ENCODE results near the gene PLK4.
A peak's percentile ranks its signal among the peaks of the same experiment; 100 is the strongest.
"Not testable (repeated sequence)": the region's sequence is repeated elsewhere in the genome, so short reads cannot be mapped to it uniquely, and the experiment has no call there.

The PLK4 gene

DNA sequence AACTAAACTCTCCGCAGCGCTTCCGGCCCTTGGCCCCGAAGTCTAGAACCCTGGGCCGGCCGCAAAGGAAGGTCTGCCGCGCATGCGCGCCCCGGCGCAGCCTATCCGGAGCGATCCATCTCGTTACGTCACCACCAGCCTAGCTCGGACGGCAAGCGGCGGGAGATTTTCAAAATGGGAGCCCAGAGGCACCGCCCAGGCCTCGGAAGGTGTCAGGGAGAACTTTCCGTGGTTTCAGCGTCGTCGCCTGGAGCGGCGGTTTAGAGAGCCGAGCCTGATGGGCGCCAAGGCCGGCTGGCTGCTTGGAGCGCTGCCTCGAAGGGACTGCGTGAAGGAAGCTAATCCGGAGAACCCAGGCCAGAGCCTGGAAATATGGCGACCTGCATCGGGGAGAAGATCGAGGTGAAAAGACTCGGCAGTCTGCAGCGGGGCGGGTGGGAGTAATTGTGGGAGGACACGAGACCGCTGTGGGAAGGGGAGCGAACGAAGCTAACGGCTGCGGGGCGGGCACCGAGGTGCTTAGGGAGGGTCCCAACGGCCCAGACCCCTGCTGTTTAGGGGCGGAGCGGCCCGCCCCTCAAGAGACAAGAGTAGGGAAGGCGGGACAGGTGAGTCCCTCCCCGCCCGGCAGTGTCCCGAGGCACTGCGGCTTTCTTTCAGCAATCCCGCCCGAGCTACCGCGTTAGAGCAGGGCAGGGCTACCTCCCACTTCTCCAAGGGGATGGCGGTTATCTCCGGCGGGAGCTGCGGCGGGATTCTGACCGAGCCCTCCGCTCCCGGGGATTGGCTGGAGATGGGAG is at the start of gene PLK4:
TSS of gene PLK4 (plus strand) at position 131 of the 800 bp plus-strand sequence. CDS start at position 373, 242 bp downstream.
- DNase-seq: peak; percentile 96

DNA sequence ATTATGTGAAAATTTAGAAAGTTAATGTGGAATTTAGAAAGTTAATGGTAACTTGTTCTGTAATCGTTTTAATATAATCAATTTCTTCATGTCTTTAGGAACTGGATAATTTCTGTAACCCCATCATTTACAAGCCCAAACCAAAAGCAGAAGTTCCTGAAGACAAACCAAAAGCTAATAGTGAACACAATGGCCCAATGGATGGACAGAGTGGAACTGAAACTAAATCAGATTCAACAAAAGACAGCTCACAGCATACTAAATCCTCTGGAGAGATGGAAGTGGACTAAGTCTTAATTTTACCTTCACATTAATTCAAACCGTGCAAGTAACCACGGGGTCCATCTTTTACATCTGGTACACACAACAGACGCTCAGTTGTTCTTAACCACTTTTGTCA is 48.1 kb upstream of the PLK4 start:
- no peak for DNase-seq

DNA sequence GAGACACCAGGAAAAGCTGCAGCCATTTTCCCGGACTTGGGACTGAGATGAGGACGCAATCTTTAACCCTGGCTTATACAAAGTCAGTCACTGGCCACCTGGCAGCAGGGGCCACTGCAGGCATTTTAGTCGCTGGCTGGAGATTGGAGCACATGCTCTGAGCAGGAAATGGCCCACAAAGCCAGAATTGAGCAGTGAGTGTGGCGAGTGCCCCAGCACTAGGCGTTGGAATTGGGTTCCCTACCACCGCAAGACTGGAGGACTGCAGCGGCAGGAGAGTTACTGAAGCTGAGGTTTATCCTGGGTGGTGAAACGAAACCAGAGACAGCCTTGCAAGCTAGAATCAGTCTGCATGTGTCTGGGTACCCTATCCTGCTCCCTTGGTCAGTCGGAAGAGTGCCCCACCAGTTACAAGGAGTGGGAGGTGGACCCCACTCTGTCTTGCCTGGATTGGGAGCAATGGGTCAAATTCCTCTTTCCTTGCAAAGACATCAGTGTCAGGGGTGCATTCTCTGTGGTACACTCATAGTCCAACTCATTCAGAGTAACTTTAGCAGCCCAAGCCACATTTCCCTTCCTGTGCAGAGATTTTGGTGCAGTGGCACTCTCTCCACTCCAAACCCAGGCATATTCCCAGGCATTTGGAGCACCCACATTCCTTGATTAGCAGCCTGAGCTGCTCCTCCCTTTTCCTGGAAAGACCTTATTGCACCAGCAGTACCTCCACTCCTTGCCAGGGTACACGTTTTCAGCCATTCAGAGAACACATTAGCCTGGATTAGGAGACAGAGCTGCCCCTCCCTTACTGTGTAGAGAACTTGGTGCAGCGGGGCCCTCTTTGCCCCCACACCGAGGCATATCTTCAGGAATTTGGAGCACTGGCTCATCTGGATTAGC is 36.7 kb upstream of the PLK4 start:
- no peak for DNase-seq

DNA sequence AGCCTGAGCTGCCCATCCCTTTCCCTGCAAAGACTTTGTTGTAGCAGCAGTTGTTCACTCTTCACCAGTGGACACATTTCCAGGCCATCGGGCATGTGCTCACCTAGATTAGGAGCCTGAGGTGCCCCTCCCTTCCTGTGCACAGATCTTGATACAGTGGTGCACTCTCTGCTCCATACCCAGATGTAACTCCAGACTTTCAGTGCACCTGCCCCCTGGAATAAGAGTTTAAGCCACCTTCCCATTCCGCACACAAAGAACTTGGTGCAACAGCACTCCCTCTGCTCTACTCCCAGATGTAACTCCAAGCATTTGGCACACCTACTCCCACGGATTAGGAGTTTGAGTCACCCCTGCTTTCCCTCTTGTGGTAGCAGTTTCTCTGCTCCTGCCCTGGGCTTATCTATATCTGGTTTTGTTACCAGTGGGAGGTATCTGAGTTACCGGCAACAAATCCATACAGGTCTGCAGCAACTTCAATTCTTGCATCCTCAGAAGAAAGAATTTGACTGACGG is 36.0 kb upstream of the PLK4 start:
- DNase-seq: no peak

DNA sequence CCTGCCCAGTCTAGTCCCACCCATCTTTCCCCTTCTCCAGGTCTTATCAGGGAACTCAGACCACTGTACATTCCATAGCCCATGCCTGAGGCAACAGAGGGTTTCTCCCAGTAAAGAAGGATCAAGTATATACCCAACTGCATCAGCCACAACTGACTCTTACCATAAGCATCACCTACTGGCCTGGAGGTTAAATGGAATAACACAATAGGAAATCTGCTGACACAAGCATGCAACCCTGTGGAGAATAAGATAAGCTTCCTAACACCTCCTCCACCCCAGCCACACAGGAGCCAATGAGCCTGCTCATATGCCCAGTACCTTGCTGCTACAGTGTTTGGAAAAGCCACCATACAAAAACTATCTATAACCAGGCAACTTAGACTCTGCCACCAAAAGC is 34.6 kb upstream of the PLK4 start:
- DNase-seq: no peak

DNA sequence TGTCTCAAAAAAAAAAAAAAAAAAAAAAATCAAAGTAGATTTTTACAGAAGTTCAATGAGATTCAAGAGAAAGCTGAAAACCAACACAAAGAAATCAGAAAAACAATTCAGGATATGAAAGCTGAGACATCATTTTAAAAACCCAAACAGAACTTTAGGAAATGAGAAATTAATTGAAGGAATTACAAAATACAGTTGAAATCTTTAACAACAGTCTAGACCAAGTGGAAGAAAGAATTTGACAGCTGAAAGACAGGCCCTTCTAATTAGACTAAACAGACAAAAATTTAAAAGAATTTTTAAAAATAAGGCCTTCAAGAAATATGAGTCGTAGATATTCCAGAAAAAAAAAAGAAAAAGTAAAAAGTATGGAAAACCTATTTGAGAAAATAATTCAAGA is 33.9 kb upstream of the PLK4 start:
- DNase-seq: no peak

DNA sequence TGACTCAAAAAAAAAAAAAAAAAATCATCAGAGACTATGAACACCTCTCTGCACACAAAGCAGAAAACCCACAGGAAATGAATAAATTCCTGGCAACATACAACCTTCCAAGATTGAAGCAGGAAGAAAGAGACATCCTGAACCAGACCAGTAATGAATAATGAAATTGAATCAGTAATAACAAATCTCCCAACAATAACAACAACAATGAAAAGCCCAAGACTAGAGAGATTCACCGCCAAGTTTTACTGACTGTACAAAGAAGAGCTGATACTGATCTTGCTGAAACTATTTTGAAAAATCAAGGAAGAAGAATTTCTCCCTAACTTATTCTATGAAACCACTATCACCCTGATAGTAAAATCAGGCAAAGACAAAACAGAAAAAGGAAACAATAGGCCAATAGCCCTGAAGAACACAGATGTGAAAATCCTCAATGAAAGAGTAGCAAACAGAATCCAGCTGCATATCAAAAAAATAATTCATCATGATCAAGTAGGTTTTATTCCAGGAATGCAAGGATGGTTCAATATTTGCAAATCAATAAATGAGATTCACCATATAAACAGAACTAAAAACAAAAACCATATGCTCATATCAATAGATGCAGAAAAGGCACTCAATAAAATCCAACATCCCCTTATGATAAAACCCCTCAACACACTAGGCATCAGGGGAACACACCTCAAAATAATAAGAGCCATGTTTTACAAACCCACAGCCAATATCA is 31.0 kb upstream of the PLK4 start:
- DNase-seq: peak; percentile 18

DNA sequence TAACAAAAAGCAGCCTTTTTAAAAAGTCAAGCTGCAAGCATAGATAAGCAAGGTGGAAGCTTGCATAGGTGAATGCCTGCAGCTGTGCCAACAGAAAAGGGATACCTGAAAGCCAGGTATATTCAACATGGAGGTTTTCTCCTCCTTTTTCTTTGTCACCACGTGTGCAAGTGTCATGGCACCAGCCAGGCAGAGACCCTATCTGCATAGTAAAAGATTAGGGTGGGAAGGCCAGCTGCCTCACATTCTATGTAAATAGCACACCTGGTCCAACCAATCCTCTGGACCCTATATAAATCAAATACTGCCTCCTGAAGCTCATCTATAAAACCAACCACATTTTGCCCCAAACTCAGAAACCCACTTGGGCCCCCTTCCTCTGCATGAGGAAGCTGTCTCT is 28.0 kb upstream of the PLK4 start:
- DNase-seq: no peak

DNA sequence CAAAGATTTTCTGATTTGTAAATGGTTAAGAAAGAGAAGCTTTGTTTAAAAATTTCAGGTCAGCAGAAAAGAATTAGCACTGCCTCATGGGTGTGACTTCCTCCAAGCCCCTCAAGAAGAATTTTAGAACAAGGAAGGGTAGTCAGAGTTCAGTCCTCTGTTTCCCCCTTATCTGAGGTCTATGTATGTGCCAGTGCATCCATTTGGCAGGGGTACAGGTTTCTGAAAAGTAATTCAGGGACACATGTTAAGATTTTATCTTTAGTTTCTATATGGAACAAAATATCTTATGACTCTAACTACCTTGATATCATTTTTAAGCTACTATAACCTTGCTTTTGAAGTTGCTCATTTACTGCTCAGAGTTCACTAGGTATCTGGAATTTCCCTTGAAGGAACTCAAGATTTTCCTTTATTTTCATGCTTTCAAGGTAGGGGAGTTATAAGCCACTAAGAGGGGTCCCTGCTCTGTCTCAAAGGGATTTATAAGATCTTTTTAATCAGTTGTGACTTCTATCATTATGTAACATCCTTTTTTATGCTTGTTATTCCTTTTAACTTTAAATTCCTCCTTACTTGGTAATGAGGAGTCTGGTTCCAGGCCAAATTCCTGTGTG is 24.4 kb upstream of the PLK4 start:
- DNase-seq: no peak

DNA sequence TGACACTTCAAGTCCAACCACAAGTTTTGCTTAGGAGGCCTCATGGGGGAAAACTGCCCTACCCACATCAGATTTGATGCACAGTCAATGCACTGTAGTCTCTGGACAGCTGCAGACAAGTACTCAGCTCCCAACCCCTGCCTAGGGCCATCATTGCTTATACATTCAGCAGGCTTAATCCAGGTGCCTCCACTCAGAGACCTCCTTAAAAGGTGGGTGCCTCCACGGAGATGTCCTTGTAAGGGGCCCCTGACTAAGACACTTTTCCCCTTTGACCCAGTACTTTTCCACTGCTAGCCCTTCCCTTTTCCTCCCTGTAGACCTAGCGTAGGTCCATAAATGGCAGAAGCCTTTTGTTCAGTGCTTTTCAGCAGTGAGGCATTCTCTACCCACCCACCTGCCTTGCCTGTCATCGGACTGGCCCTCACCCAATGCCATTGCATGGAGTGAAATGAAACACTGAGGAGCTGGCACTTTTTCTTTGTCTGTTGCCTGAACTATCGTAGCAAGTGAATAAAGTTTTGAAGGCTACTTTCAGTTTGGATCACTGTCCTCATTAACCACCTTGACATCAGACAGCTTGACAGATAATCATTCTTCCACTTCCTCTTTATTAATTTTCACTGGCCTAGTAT is 23.8 kb upstream of the PLK4 start:
- no peak for DNase-seq

DNA sequence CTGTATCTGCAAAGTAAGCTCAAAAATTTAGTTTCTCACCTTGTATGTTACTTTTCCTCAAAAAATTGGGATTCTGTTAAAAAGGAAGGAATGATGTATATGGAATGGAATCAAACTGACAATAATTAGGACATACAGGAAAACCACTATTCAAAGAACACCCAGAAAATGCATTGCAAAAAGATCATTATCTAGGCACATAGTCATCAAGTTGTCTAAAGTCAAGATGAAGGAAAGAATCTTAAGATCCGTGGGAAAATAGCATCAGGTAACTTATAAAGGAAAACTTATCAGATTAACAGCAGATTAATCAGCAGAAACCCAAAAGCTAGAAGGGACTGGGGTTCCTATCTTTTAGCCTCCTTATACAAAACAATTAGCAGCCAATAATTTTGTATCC is 23.1 kb upstream of the PLK4 start:
- DNase-seq: no peak

DNA sequence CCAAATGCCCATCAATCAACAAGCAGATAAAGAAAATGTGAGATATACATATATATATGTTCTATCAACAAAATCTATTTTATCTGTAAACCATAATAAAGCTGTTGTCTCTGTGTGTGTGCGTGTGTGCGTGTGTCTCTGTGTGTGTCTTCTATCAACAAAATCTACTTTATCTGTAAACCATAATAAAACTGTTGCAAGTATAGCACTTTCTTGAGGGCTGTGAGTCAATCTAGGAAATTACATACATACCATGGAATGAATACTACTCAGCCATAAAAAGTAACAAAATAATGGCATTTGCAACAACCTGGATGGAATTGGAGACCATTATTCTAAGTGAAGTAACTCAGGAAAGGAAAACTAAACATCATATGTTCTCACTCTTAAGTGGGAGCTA is 12.5 kb upstream of the PLK4 start:
- DNase-seq: no peak

DNA sequence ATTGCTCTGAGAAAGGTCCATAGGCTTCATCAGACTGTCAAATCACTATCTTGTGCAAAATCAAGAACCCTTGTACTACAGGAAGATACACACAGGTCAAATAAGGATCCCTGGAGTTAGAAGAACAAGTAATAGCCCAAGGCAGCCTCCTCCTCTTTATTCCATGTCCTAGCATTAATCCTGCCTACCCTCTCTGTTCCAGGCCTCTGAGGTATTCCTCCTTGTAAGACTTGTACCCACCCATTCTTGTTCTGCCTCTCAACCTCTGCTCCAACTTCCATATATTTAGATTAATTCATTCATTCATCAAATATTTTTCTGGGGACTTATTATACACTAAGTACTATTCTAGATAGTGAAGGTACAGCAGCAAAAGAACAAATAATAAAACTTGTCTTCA is 10.4 kb upstream of the PLK4 start:
- DNase-seq: no peak

DNA sequence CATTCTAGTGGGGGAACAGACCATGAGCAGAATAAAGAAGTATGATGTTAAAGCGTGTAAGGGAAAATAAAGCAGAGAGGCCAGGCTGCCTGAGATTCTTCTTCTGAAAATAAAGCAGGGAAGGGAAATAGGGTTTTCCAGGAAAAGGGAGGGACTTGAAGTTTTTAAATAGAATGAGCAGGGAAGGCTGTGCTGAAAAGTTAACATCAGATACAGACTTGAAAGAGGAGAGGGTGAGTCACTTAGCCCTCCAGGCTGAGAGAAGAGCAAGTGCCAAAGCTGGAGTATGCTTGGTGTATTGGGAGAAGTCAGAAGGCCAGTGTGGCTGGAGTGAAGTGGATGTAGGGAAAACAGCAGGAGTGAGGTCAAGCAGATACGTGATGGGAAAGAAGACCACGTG is 10.0 kb upstream of the PLK4 start:
- peak; percentile 29 for DNase-seq

DNA sequence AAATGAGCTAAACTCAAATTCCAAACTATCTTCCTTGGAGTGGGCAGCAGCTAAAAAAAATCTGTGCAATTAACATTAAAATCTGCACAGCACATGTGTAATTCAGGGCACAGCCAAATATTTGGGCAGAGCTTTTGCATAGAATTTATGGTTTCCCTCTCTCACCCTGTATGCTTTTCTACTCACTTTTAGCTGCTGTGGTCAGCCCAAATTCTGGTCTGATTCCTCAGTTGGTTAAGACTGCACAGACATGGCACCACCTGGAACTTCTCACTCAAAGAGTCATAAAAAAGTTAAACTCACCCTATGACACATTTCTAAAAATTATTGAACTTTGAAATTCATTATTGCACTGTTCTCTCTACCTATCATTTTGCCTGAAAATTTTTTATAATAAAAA is 4.9 kb upstream of the PLK4 start:
- no peak for DNase-seq

DNA sequence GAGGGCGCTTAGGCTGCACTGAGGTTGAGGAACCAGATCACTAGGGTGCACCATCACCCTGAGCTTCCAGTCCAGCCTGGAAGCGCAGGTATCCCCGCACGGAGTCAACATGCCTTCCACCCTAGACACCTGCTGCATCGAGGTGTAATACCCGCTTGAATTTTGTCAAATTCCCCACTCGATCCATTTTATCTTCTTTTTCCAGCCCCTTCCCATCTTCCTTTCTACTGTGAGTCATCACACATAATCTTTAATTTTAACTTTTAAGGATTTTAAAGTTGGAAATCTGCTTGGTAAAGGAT is 821 bp downstream of the PLK4 start:
- no peak for DNase-seq

DNA sequence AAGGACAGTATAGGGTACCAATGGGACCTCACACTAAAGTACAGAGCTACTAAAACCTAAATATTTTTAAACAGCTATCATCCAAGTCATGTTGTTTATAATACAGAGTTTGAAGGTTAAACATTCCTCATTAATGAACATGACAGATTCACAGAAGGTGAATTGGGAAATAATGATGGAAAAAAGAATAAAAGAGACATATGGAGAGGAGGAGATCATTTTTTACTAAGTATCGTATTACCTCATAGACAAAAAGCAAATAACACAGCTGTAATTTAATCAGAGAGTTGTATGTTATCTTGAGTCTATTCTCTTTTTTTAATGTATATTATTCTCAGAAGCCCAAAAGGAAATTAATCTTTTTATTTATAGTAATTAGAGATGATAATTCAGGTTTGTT is 7.9 kb downstream of the PLK4 start:
- DNase-seq: no peak

DNA sequence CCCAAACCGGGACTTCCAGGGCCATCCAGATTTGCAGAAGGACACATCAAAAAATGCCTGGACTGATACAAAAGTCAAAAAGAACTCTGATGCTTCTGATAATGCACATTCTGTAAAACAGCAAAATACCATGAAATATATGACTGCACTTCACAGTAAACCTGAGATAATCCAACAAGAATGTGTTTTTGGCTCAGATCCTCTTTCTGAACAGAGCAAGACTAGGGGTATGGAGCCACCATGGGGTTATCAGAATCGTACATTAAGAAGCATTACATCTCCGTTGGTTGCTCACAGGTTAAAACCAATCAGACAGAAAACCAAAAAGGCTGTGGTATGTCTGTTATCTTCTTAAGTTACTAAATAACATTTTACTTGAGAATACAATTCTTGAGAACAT is 9.2 kb downstream of the PLK4 start:
- DNase-seq: no peak

DNA sequence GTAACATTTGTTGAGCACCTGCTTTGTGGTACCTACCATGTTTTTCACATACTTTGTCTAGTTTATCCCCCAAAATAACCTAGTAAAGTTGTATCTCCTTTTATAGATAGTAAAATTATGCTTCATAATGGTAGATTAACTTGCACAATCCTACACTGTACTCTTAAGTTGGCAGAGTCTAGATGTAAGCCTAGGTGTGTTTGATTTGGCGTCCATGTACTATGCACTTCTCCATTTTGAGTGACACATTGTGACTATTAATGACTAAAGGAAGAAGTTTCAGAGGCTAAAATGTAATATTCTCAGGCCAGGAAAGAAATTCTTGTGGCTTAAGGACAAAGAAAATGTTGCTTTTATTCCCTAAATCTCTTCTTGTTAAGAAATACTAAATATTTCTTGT is 15.4 kb downstream of the PLK4 start:
- no peak for DNase-seq

DNA sequence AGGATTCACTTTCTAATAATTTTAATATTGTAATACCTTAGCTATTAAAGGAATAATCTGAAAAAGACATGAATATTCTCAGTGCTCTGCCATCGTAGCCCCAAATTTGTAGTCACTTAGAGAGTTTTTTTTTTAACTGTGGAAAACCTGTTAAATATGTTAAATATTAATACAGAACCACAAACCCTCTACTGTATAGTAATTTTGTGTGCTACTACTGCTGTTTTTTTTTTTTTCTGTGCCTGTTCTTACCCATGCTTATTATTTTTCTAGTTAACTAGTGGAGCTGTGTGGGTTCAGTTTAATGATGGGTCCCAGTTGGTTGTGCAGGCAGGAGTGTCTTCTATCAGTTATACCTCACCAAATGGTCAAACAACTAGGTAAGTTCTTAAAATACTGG is 15.8 kb downstream of the PLK4 start:
- DNase-seq: no peak

DNA sequence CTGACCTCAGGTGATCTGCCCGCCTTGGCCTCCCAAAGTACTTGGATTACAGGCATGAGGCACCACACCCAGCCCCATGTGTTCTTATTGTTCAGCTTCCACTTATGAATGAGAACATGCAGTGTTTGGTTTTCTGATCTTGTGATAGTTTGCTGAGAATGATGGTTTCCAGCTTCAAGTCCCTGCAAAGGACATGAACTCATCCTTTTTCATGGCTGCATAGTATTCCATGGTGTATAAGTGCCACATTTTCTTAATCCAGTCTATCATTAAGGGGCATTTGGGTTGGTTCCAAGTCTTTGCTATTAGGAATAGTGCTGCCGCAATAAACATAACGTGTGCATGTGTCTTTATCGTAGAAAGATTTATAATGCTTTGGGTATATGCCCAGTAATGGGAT is 19.0 kb downstream of the PLK4 start:
- not testable (repeated sequence) for DNase-seq

DNA sequence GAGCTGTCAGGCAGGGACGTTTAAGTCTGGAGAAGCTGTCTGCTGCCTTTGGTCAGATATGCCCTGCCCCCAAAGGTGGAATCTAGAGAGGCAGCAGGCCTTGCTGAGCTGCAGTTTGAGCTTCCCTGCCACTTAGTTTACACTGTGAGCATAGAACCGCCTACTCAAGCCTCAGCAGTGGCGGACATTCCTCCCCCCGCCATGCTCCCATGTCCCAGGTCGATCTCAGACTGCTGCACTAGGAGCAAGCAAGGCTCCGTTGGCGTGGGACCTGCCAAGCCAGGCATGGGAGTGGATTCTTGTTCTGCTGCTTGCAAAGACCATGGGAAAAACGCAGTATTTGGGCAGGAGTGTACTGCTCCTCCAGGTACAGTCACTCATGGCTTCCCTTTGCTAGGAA is 24.3 kb downstream of the PLK4 start:
- no peak for DNase-seq

DNA sequence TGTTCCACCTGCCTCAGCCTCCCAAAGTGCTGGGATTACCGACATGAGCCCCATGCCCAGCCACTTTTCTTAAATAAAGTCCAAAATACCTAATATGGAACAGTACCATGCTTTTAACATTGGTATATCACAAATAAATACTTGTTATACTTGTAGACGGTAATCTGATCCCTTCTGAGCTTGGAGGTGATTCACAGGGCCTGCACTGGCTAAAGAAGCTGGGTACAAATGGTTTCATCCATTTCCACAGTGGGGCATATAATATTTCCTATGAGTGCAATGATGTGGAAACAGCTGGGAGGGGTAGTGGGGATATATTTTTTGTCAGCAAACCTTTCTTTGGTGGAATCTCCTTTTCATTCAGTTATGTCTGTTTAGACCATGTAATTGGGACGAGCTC is 35.8 kb downstream of the PLK4 start:
- no peak for DNase-seq
